Fibroblast of the aortic adventitia (primary cell): Measurements from ENCODE around the gene RRBP1. TPM values are rescaled to one million over a fixed set of nuclear protein-coding genes. Genes with fewer than 3 reads are reported as not detected.

Experiments
- DNase-seq: peaks from one replicate; pipeline ENCODE4 v3.0.0-alpha.2; 2010; ENCODE audit warnings: low read depth
- H3K4me3 ChIP-seq: 2 replicates; pipeline ENCODE4 v1.5.1; 2011; ENCODE audit warnings: low read depth, mild to moderate bottlenecking, control low read depth, low read length, moderate library complexity
- CTCF ChIP-seq: IDR thresholded peaks from 2 replicates; pipeline ENCODE4 v1.5.1; 2011; ENCODE audit warnings: mild to moderate bottlenecking, low read length, control low read depth, inconsistent platforms; ENCODE audit not compliant: insufficient read depth
- total RNA-seq: library from RNA; depleted of rRNA; stranded (reverse); fragments of >200 nt; gene quantifications from 2 replicates; pipeline ENCODE4 v1.2.3, GENCODE V29; 2012; ENCODE audit warnings: low replicate concordance

The RRBP1 gene
- total RNA-seq, 1 donor, result 95.5 TPM

- DNase-seq, result no peak
- no peak for TF ChIP-seq CTCF
- no peak overlapping the region for H3K4me3 ChIP-seq
Measured at GRCh38 chr20:17565169-17565845, 116.7 kb downstream of the RRBP1 start.

Other genes with a start within 250 kb of the RRBP1 start
- 1.3 and 3.5 TPM in 2 replicates for gene BFSP1, start 150.9 kb downstream of the RRBP1 start, total RNA-seq
- gene DSTN, start 112.2 kb downstream of the RRBP1 start, total RNA-seq, result 348 and 555 TPM in 2 replicates
- gene BANF2, start 17.7 kb upstream of the RRBP1 start, total RNA-seq, result not detected in 2 replicates